ENCODE measurements around the gene C1QTNF6.

Gene C1QTNF6

GRCh38 chr22:37146507-37147180 lies 41.4 kb downstream of the C1QTNF6 start:
- in situ Hi-C loops (cut with MboI; ENCODE audit: low sequenced_read_pairs), result no loop called here

GRCh38 chr22:37146051-37146385 lies 42.0 kb downstream of the C1QTNF6 start:
- in situ Hi-C loops (cut with MboI; ENCODE audit: low sequenced_read_pairs), result no loop called here

GRCh38 chr22:37145180-37146050 lies 42.6 kb downstream of the C1QTNF6 start:
- in situ Hi-C loops (cut with MboI; ENCODE audit: low sequenced_read_pairs), result no loop called here

- in situ Hi-C loops (cut with MboI; ENCODE audit: low sequenced_read_pairs), result no loop called here
Measured at GRCh38 chr22:37144180-37144554, 43.9 kb downstream of the C1QTNF6 start.

- in situ Hi-C loops (cut with MboI; ENCODE audit: low sequenced_read_pairs), result no loop called here
Measured at GRCh38 chr22:37141971-37142370, 46.1 kb downstream of the C1QTNF6 start.

- in situ Hi-C loops (cut with MboI; ENCODE audit: low sequenced_read_pairs), result no loop called here
Measured at GRCh38 chr22:37141476-37141875, 46.6 kb downstream of the C1QTNF6 start.

- in situ Hi-C loops (cut with MboI; ENCODE audit: low sequenced_read_pairs), result no loop called here
Measured at GRCh38 chr22:37140686-37141323, 47.2 kb downstream of the C1QTNF6 start.

GRCh38 chr22:37139762-37140161 lies 48.3 kb downstream of the C1QTNF6 start:
- in situ Hi-C loops (cut with MboI; ENCODE audit: low sequenced_read_pairs), result no loop called here

GRCh38 chr22:37138849-37139561 lies 49.0 kb downstream of the C1QTNF6 start:
- in situ Hi-C loops (cut with MboI; ENCODE audit: low sequenced_read_pairs), result no loop called here

- in situ Hi-C loops (cut with MboI; ENCODE audit: low sequenced_read_pairs), result no loop called here
Measured at GRCh38 chr22:37137903-37138665, 50.0 kb downstream of the C1QTNF6 start.

- in situ Hi-C loops (cut with MboI; ENCODE audit: low sequenced_read_pairs), result no loop called here
Measured at GRCh38 chr22:37137131-37137530, 50.9 kb downstream of the C1QTNF6 start.

- in situ Hi-C loops (cut with MboI; ENCODE audit: low sequenced_read_pairs), result no loop called here
Measured at GRCh38 chr22:37135023-37135422, 53.0 kb downstream of the C1QTNF6 start.

- in situ Hi-C loops (cut with MboI; ENCODE audit: low sequenced_read_pairs), result no loop called here
Measured at GRCh38 chr22:37133304-37134018, 54.6 kb downstream of the C1QTNF6 start.

- in situ Hi-C loops (cut with MboI; ENCODE audit: low sequenced_read_pairs), result no loop called here
Measured at GRCh38 chr22:37132773-37133172, 55.3 kb downstream of the C1QTNF6 start.

Data from HL-60/S4 treated with phorbol 12-myristate 13-acetate at 8.2 ng/mL for 4 days and 3 days (cell line).